Measurements from ENCODE around the gene SELENOM. TPM values are rescaled to one million over a fixed set of nuclear protein-coding genes. Genes with fewer than 3 reads are reported as not detected.
A peak's percentile ranks its signal among the peaks of the same experiment; 100 is the strongest.

Gene SELENOM
- total RNA-seq, 4 donors from 2014 or later: 37.4 to 72.1 (median 56.0) TPM

- WGBS: 61% methylated on average over 14 of the region's 14 CpGs
- Histone ChIP-seq H3K4me1 (peaks cover 45% of the 10 kb centered on the region), H3K4me3 (peak overlapping the region; percentile 58), H3K9me3 (no peaks in the 10 kb centered on the region), H3K36me3 (peaks cover 12% of the 10 kb centered on the region), H3K27ac (peak overlapping the region; percentile 91), H3K27me3 (no peaks in the 10 kb centered on the region)
- TF ChIP-seq POLR2A (IDR thresholded peaks at IDR 0.05): no peak
- TF ChIP-seq EP300 (IDR thresholded peaks at IDR 0.05): no peak
- TF ChIP-seq CTCF (IDR thresholded peaks at IDR 0.05): no peak
- DNase-seq (ENCODE audit: low spot score in 2 of 2): no peak
Observed at GRCh38 chr22:31106731-31107177, 614 bp downstream of the SELENOM start.

- 55% methylated on average over 4 of the region's 4 CpGs for WGBS
- peak overlapping the region; percentile 91 for H3K27ac ChIP-seq
- TF ChIP-seq POLR2A (IDR thresholded peaks at IDR 0.05) (no peak), CTCF (IDR thresholded peaks at IDR 0.05) (no peak), EP300 (IDR thresholded peaks at IDR 0.05) (no peak), POLR2AphosphoS5 (IDR thresholded peaks at IDR 0.05) (no peak)
- DNase-seq (ENCODE audit: low spot score in 2 of 2): no peak
- no peaks in the 10 kb centered on the region for H3K27me3 ChIP-seq
- H3K4me3 ChIP-seq: peak overlapping the region; percentile 58
- H3K9me3 ChIP-seq: no peaks in the 10 kb centered on the region
- peaks cover 16% of the 10 kb centered on the region for H3K36me3 ChIP-seq
- H3K4me1 ChIP-seq: peaks cover 45% of the 10 kb centered on the region
Observed at GRCh38 chr22:31106001-31106571, 1.3 kb downstream of the SELENOM start.

GRCh38 chr22:31105282-31105929 is 2.0 kb downstream of the SELENOM start:
- H3K4me3 ChIP-seq: peak overlapping the region; percentile 58
- H3K27me3 ChIP-seq: no peaks in the 10 kb centered on the region
- H3K27ac ChIP-seq: peak overlapping the region; percentile 91
- WGBS: 83% methylated on average over 10 of the region's 11 CpGs
- H3K9me3 ChIP-seq: no peaks in the 10 kb centered on the region
- H3K4me1 ChIP-seq: peaks cover 45% of the 10 kb centered on the region
- DNase-seq (ENCODE audit: low spot score in 2 of 2): no peak
- TF ChIP-seq POLR2A (IDR thresholded peaks at IDR 0.05) (no peak), POLR2AphosphoS5 (IDR thresholded peaks at IDR 0.05) (no peak), EP300 (IDR thresholded peaks at IDR 0.05) (no peak), CTCF (IDR thresholded peaks at IDR 0.05) (no peak)
- peaks cover 23% of the 10 kb centered on the region for H3K36me3 ChIP-seq

- no peak overlapping the region for H3K4me3 ChIP-seq
- DNase-seq (ENCODE audit: low spot score in 2 of 2): no peak
- WGBS: 81% methylated on average over 11 of the region's 35 CpGs
Observed at GRCh38 chr22:31104869-31105268, 2.5 kb downstream of the SELENOM start.

More at GRCh38 chr22:31104869-31105268, 2.5 kb downstream of the SELENOM start:
- no peak for TF ChIP-seq EP300 (IDR thresholded peaks at IDR 0.05)
- TF ChIP-seq POLR2A (IDR thresholded peaks at IDR 0.05): no peak
- TF ChIP-seq CTCF (IDR thresholded peaks at IDR 0.05): no peak
- TF ChIP-seq POLR2AphosphoS5 (IDR thresholded peaks at IDR 0.05): no peak
- no peaks in the 10 kb centered on the region for H3K27me3 ChIP-seq
- no peaks in the 10 kb centered on the region for H3K9me3 ChIP-seq
- H3K4me1 ChIP-seq: peaks cover 45% of the 10 kb centered on the region
- peaks cover 28% of the 10 kb centered on the region for H3K36me3 ChIP-seq
- H3K27ac ChIP-seq: no peak overlapping the region
